ENCODE results near the gene TP53AIP1.

The TP53AIP1 gene

GRCh38 chr11:128942817-128943427, at the start of gene TP53AIP1:
Gene TP53AIP1, minus strand, starts transcription at chr11:128942871. Its CDS starts 5,053 bp downstream, at chr11:128937818.
- no peak for DNase-seq (ENCODE audit: low read depth)

- no peak for DNase-seq (ENCODE audit: low read depth)
These were observed 45.7 kb upstream of the TP53AIP1 start for GRCh38 chr11:128988242-128988970.

GRCh38 chr11:128985880-128986279, 43.2 kb upstream of the TP53AIP1 start:
- DNase-seq (ENCODE audit: low read depth): no peak

GRCh38 chr11:128983023-128983422, 40.4 kb upstream of the TP53AIP1 start:
- DNase-seq (ENCODE audit: low read depth): no peak

GRCh38 chr11:128981254-128981653, 38.6 kb upstream of the TP53AIP1 start:
- no peak for DNase-seq (ENCODE audit: low read depth)

- no peak for DNase-seq (ENCODE audit: low read depth)
These were observed 28.0 kb upstream of the TP53AIP1 start for GRCh38 chr11:128970598-128971190.

- no peak for DNase-seq (ENCODE audit: low read depth)
These were observed 26.2 kb upstream of the TP53AIP1 start for GRCh38 chr11:128968916-128969315.

- DNase-seq (ENCODE audit: low read depth): no peak
These were observed 24.9 kb upstream of the TP53AIP1 start for GRCh38 chr11:128967578-128967977.

- DNase-seq (ENCODE audit: low read depth): no peak
These were observed 22.8 kb upstream of the TP53AIP1 start for GRCh38 chr11:128965485-128965884.

GRCh38 chr11:128964463-128964930, 21.8 kb upstream of the TP53AIP1 start:
- DNase-seq (ENCODE audit: low read depth): no peak

- no peak for DNase-seq (ENCODE audit: low read depth)
These were observed 21.2 kb upstream of the TP53AIP1 start for GRCh38 chr11:128963744-128964325.

- no peak for DNase-seq (ENCODE audit: low read depth)
These were observed 20.2 kb upstream of the TP53AIP1 start for GRCh38 chr11:128962896-128963295.

- no peak for DNase-seq (ENCODE audit: low read depth)
These were observed 19.0 kb upstream of the TP53AIP1 start for GRCh38 chr11:128961645-128962044.

- DNase-seq (ENCODE audit: low read depth): no peak
These were observed 14.5 kb upstream of the TP53AIP1 start for GRCh38 chr11:128957202-128957482.

- DNase-seq (ENCODE audit: low read depth): no peak
These were observed 13.9 kb upstream of the TP53AIP1 start for GRCh38 chr11:128956401-128957201.

GRCh38 chr11:128955636-128956035, 13.0 kb upstream of the TP53AIP1 start:
- DNase-seq (ENCODE audit: low read depth): no peak

- no peak for DNase-seq (ENCODE audit: low read depth)
These were observed 10.5 kb upstream of the TP53AIP1 start for GRCh38 chr11:128953151-128953550.

GRCh38 chr11:128949791-128950454, 7.3 kb upstream of the TP53AIP1 start:
- DNase-seq (ENCODE audit: low read depth): no peak

GRCh38 chr11:128948583-128948982, 5.9 kb upstream of the TP53AIP1 start:
- no peak for DNase-seq (ENCODE audit: low read depth)

- no peak for DNase-seq (ENCODE audit: low read depth)
These were observed 5.1 kb upstream of the TP53AIP1 start for GRCh38 chr11:128947773-128948172.

GRCh38 chr11:128946648-128947047, 4.0 kb upstream of the TP53AIP1 start:
- no peak for DNase-seq (ENCODE audit: low read depth)

Data from stimulated activated CD8-positive, alpha-beta memory T cell treated with anti-CD3 and anti-CD28 coated beads, Interleukin-7, amount 100 ng/mL, for 24 hours (primary cell).